Testis (tissue), 2 donors: ENCODE results near the gene MCF2L.

ENCODE experiments used
- POLR2A ChIP-seq: fragments of 450-650 bp; IDR thresholded peaks from one replicate; pipeline ENCODE4 v1.6.1; 2017; ENCODE audit warnings: antibody characterized with exemption, mild to moderate bottlenecking, moderate library complexity
- TF ChIP-seq, protein P1 (sequence below), 3 experiments: fragments of 450-650 bp in 2 of 3; fragments of 200-600 bp in 1 of 3; sonication (generic) in 1 of 3; IDR thresholded peaks; one replicate each; pipeline ENCODE4 v1.5.1; 2016 to 2019; ENCODE audit warnings: antibody characterized with exemption in 3 of 3, mild to moderate bottlenecking in 2 of 3, moderate library complexity in 1 of 3

DNA sequence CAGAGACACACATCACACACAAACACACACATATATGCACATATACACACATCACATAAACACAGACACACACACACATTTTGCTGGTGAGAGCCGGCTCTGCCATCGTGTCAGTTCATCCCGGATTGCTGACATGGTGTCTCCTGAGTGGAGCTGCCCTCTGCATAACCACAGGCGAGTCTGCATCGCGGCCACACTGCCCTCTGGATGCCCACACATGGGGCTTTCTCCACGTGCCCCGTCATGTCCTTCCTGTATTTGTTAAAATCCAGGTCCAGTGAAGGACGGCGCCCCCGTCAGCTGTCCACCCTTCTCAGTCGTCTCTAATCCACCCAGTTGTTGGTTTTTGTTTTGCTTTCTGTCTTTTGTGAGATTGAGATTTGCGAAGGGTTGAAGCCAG lies 84.0 kb downstream of the MCF2L start:
- TF ChIP-seq, protein P1, sequence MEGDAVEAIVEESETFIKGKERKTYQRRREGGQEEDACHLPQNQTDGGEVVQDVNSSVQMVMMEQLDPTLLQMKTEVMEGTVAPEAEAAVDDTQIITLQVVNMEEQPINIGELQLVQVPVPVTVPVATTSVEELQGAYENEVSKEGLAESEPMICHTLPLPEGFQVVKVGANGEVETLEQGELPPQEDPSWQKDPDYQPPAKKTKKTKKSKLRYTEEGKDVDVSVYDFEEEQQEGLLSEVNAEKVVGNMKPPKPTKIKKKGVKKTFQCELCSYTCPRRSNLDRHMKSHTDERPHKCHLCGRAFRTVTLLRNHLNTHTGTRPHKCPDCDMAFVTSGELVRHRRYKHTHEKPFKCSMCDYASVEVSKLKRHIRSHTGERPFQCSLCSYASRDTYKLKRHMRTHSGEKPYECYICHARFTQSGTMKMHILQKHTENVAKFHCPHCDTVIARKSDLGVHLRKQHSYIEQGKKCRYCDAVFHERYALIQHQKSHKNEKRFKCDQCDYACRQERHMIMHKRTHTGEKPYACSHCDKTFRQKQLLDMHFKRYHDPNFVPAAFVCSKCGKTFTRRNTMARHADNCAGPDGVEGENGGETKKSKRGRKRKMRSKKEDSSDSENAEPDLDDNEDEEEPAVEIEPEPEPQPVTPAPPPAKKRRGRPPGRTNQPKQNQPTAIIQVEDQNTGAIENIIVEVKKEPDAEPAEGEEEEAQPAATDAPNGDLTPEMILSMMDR (IDR thresholded peaks at IDR 0.05) = no peak
- TF ChIP-seq POLR2A = no peak
